IPS-15b (cell line): Measurements from ENCODE around the gene TPBGL.

Experiments
- H3K27me3 ChIP-seq: one replicate; pipeline ENCODE4 v1.6.1; 2013; ENCODE audit warnings: low read length; ENCODE audit not compliant: control insufficient read depth, insufficient read depth
- H3K36me3 ChIP-seq: one replicate; pipeline ENCODE4 v1.6.1; 2013; ENCODE audit warnings: low read length; ENCODE audit not compliant: control insufficient read depth, insufficient read depth
- H3K4me1 ChIP-seq: one replicate; pipeline ENCODE4 v1.6.1; 2013; ENCODE audit warnings: mild to moderate bottlenecking, low read length; ENCODE audit not compliant: control insufficient read depth, insufficient read depth
- H3K4me3 ChIP-seq: one replicate; pipeline ENCODE4 v1.5.1; 2013; ENCODE audit warnings: low read depth, low read length
- H3K9ac ChIP-seq: one replicate; pipeline ENCODE4 v1.6.1; 2013; ENCODE audit warnings: low read depth, mild to moderate bottlenecking, low read length
- H3K9me3 ChIP-seq: one replicate; pipeline ENCODE4 v1.6.1; 2013; ENCODE audit warnings: mild to moderate bottlenecking, low read length; ENCODE audit not compliant: control insufficient read depth, insufficient read depth

The TPBGL gene

DNA sequence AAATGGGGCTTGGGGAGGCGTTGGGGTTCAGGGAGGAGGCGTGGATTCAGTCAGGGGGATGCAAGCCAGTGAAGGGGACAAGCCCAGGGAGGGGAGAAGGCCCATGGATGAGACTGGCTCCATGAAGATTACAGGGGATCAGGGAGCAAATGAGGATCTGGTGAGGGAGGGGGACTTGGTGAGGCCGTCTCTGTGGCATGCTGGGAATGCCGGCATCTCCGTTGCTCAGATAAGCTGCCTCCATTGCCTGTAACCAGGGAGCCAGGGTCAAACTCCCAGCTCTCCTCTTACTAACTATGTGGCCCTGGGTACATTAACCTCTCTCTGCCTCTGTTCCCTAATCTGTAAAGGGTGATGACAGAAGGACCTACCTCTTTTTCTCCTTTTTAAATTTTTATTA is 38.7 kb downstream of the TPBGL start:
- Histone ChIP-seq H3K9me3 (no peaks in the 10 kb centered on the region), H3K36me3 (peaks cover 12% of the 10 kb centered on the region), H3K9ac (no peak overlapping the region), H3K4me3 (no peak overlapping the region), H3K4me1 (no peaks in the 10 kb centered on the region), H3K27me3 (no peaks in the 10 kb centered on the region)

- Histone ChIP-seq H3K9me3 (no peaks in the 10 kb centered on the region), H3K9ac (no peak overlapping the region), H3K4me1 (no peaks in the 10 kb centered on the region), H3K4me3 (no peak overlapping the region), H3K27me3 (no peaks in the 10 kb centered on the region), H3K36me3 (peaks cover 15% of the 10 kb centered on the region)
Observed at GRCh38 chr11:75280227-75280701, 39.7 kb downstream of the TPBGL start.

DNA sequence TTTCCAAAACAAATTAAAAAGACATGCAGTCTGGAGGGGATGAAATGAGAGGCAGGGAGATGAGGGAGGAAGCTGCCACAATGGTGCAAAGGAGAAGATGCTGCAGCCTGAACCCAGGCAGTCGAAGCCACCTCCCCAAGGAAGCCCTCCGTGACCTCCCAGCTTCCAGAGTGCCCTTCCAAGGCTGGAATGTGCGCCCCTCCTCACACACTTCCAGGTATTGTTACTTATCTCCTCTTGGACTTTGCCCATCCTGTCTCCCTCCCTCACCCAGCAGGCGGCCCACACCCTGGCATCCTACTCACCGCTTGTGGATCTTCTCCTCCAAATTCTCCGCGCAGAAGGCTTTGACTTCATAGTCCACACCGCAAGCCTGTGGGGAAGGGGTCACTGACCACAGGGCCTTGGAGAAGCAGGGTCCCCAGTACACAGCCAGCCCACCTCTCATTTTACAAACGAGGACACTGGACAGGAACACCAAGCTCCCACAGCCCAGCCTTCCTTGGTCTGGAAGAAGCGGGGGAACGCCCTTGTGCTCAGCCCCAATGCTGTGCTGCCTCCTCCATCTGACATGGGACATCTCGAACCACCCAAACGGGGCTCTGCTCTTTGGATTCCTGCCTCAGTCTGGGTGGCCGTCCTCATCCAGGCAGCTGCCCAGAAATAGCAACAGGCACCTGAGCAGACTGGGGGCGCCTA is 40.3 kb downstream of the TPBGL start:
- H3K36me3 ChIP-seq, result peaks cover 17% of the 10 kb centered on the region
- no peak overlapping the region for H3K4me3 ChIP-seq
- no peaks in the 10 kb centered on the region for H3K4me1 ChIP-seq
- H3K27me3 ChIP-seq, result no peaks in the 10 kb centered on the region
- H3K9me3 ChIP-seq, result no peaks in the 10 kb centered on the region
- no peak overlapping the region for H3K9ac ChIP-seq

GRCh38 chr11:75281469-75282095 is 41.0 kb downstream of the TPBGL start:
- H3K4me1 ChIP-seq, result no peaks in the 10 kb centered on the region
- peaks cover 14% of the 10 kb centered on the region for H3K36me3 ChIP-seq
- no peak overlapping the region for H3K4me3 ChIP-seq
- no peaks in the 10 kb centered on the region for H3K27me3 ChIP-seq
- H3K9ac ChIP-seq, result no peak overlapping the region
- H3K9me3 ChIP-seq, result no peaks in the 10 kb centered on the region

DNA sequence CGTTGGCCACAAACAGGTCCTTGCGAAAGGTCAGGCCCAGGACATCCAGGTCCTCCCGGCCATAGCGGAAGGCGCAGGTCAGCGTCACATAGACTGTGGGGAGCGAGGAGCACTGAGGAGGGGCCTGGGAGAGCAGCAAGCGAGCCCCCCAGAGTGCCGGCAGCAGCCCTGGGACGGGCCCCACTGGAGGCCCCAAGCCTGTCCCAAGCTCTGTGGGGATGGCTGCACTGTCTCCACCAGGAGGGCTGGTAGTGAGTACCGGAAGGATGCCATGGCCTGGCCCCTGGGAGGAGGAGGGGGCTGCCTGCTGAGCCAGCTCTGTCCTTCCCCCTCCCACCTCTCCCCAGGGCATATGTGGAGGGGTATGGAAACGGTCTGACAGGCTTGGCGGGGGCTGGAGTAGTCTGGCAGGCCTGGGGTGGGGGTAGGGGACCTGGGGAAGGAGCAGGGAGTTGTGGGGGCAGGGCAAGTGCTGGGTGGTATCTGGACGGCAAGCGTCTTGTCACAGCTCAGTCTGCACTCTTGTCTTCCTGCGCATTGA is 42.9 kb downstream of the TPBGL start:
- H3K4me3 ChIP-seq, result no peak overlapping the region
- H3K9me3 ChIP-seq, result no peaks in the 10 kb centered on the region
- no peaks in the 10 kb centered on the region for H3K27me3 ChIP-seq
- no peaks in the 10 kb centered on the region for H3K4me1 ChIP-seq
- H3K36me3 ChIP-seq, result peaks cover 8% of the 10 kb centered on the region
- H3K9ac ChIP-seq, result no peak overlapping the region

DNA sequence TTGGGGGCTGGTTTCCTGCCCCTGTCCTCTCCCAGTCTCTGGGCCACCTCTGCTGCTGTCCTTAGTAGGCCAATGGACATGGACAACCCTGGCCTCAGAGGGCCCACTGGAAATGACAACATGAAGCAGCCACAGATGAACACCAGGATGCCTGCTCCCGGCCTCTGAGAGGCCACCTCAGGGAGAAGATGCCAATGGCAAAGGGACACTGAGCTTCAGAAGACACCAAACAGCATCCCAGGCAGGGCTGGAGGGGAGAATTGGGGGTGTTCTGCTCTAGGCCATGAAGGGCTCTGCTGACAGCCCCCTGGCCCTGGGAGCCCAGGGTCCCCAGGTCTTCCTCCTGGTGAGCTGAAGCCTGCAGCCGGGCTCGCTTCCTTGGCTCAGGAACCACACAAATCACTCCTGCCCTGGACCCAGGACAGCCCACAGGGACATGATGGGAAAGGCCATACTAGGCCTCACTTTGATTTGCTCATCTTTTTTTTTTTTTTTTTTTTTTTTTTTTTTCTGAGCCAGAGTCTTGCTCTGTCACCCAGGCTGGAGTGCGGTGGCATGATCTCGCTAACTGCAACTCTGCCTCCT is 45.3 kb downstream of the TPBGL start:
- H3K9ac ChIP-seq, result no peak overlapping the region
- peaks cover 11% of the 10 kb centered on the region for H3K36me3 ChIP-seq
- no peaks in the 10 kb centered on the region for H3K27me3 ChIP-seq
- no peak overlapping the region for H3K4me3 ChIP-seq
- H3K4me1 ChIP-seq, result no peaks in the 10 kb centered on the region
- H3K9me3 ChIP-seq, result no peaks in the 10 kb centered on the region

- Histone ChIP-seq H3K4me3 (no peak overlapping the region), H3K4me1 (no peaks in the 10 kb centered on the region), H3K9ac (no peak overlapping the region), H3K27me3 (no peaks in the 10 kb centered on the region), H3K36me3 (peaks cover 7% of the 10 kb centered on the region), H3K9me3 (no peaks in the 10 kb centered on the region)
Observed at GRCh38 chr11:75286826-75287465, 46.4 kb downstream of the TPBGL start.

DNA sequence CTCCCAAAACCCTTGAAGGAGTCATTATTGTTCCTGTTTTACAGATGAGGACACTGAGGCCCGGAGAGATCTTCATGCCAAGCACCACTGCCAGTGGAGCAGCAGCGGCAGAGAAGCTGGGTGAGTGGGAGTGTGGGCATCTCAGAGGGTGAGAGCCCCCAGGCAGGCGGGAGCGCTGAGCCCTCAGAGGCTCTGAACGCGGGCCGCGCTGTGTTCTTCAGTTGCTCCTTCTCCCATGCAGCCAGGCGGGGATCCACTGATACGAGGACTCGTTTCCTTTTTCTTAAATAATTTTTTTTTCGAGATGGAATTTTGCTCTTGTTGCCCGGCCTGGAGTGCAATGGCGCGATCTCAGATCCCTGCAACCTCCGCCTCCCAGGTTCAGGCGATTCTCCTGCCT is 47.0 kb downstream of the TPBGL start:
- no peaks in the 10 kb centered on the region for H3K4me1 ChIP-seq
- no peak overlapping the region for H3K4me3 ChIP-seq
- H3K36me3 ChIP-seq, result peaks cover 7% of the 10 kb centered on the region
- no peaks in the 10 kb centered on the region for H3K9me3 ChIP-seq
- H3K27me3 ChIP-seq, result no peaks in the 10 kb centered on the region
- no peak overlapping the region for H3K9ac ChIP-seq

- H3K4me3 ChIP-seq, result no peak overlapping the region
- peaks cover 7% of the 10 kb centered on the region for H3K36me3 ChIP-seq
- H3K9me3 ChIP-seq, result no peaks in the 10 kb centered on the region
- no peak overlapping the region for H3K9ac ChIP-seq
- H3K27me3 ChIP-seq, result no peaks in the 10 kb centered on the region
- no peaks in the 10 kb centered on the region for H3K4me1 ChIP-seq
Observed at GRCh38 chr11:75289511-75289760, 48.9 kb downstream of the TPBGL start.

DNA sequence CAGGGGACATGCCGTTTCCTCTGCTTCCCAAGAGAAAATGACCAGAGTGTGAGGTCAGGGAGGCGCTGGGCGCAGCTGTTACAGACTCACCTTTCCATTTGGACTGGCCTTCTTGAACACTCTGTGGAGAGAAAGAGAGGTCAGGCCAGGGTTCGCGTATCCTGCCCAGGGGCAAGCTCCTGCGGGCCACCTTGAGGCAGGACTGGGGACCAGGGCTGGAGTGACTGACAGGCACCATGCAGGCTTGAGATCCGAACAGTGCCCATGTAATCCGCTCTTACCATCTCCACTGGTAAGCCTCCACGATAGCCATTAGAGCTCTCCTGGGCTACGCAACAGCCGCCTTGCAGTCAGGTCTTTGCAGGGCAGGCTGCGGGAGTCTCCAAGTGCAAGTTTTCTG is 49.3 kb downstream of the TPBGL start:
- Histone ChIP-seq H3K4me3 (no peak overlapping the region), H3K4me1 (no peaks in the 10 kb centered on the region), H3K9me3 (no peaks in the 10 kb centered on the region), H3K9ac (no peak overlapping the region), H3K27me3 (no peaks in the 10 kb centered on the region), H3K36me3 (peaks cover 7% of the 10 kb centered on the region)

GRCh38 chr11:75291741-75292140 is 51.2 kb downstream of the TPBGL start:
- H3K9ac ChIP-seq, result no peak overlapping the region
- H3K9me3 ChIP-seq, result no peaks in the 10 kb centered on the region
- H3K36me3 ChIP-seq, result peaks cover 2% of the 10 kb centered on the region
- no peak overlapping the region for H3K4me3 ChIP-seq
- H3K27me3 ChIP-seq, result no peaks in the 10 kb centered on the region
- H3K4me1 ChIP-seq, result no peaks in the 10 kb centered on the region
